ENCODE results near the gene CHRNE.
"Not testable (repeated sequence)": the region's sequence is repeated elsewhere in the genome, so short reads cannot be mapped to it uniquely, and the experiment has no call there.

The CHRNE gene

GRCh38 chr17:4891411-4892410, 11.2 kb downstream of the CHRNE start:
- DNase-seq (ENCODE audit: low read depth, low spot score) = no peak

DNA sequence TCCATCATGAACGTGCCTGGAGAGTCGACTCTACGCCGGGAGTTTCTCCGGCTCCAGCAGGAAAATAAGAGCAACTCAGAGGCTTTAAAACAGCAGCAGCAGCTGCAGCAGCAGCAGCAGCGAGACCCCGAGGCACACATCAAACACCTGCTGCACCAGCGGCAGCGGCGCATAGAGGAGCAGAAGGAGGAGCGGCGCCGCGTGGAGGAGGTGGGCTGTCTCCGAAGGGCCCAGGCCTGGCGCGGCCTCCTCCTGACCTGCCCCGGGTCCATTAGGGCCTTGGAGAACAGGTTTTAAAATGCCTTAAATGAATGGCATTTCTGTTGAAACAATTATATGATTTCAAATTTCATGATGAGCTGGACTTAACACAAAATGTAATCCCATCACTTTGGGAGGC, 15.3 kb downstream of the CHRNE start:
- no peak for DNase-seq (ENCODE audit: low read depth, low spot score)

DNA sequence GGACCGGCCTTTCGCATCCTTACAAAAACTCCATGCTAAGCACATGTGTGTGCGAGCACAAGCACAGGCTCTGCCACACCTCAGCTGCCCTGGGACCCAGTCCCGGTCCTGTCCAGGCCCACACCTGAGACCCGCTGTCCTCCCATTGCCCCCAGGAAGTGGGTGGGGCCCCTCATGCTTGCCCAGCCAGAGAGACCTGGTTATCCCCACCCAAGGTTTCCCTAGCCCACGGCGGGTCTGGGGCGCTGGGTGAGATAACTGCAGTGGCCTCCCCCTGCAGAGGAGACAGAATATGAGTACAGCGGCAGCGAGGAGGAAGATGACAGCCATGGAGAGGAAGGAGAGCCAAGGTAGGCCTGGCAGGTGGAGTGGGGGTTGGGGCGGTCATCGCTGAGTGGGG, 16.1 kb downstream of the CHRNE start:
- DNase-seq (ENCODE audit: low read depth, low spot score) = no peak

- no peak for DNase-seq (ENCODE audit: low read depth, low spot score)
These were observed 18.4 kb downstream of the CHRNE start for GRCh38 chr17:4884489-4884888.

- DNase-seq (ENCODE audit: low read depth, low spot score) = peak; percentile 39
These were observed 20.9 kb downstream of the CHRNE start for GRCh38 chr17:4881761-4882555.

DNA sequence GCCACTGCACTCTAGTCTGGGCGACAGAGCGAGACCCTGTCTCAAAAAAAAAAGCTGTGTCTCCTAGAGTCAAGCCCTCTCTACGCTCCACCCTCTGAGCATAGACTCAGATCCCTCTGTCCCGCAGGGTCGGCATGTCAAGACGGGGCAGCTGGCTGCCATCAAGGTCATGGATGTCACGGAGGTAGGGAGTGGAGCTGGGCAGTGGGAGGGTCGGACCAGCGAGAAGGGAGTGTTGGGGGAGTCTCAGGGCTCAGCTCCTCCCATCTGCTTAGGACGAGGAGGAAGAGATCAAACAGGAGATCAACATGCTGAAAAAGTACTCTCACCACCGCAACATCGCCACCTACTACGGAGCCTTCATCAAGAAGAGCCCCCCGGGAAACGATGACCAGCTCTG, 22.0 kb downstream of the CHRNE start:
- no peak for DNase-seq (ENCODE audit: low read depth, low spot score)

DNA sequence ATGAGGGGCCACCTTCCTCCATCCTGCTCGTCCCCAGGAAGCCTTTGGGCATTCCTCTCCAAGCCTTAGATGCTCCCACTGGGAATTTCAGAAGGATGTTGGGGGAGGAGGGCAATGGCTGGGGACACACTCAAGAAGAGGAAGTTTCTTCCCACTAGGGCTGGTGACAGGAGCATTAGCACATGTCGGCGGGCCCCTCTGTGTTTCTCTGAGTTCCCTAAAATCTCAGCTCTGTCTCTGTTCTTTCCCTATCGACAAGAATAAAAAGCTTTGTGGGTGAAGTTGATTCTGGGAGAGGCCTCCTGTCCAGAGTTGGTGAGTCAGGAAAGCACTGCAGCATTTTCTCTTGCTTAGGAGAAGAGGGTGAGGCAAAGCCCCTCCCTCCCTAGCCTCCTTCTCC, 23.3 kb downstream of the CHRNE start:
- no peak for DNase-seq (ENCODE audit: low read depth, low spot score)

GRCh38 chr17:4877089-4877488, 25.8 kb downstream of the CHRNE start:
- DNase-seq (ENCODE audit: low read depth, low spot score) = no peak

GRCh38 chr17:4872786-4873185, 30.1 kb downstream of the CHRNE start:
- DNase-seq (ENCODE audit: low read depth, low spot score) = no peak

DNA sequence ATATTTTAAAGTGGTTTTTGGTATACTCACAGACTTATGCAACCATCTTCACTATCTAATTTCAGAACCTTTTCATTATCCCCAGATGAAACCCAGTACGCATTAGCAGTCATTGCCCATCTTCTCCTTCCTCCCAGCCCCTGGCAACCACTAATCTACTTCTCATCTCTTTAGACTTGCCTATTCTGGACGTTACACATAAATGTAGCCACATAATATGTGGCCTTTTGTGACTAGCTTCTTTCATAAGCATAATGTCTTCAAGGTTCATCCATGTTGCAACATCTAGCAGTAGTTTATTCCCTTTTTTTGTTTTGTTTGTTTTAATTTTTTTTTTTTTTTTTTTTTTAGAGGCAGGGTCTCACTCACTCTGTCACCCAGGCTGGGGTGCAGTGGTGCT, 32.0 kb downstream of the CHRNE start:
- DNase-seq (ENCODE audit: low read depth, low spot score) = no peak

GRCh38 chr17:4869058-4869998, 33.6 kb downstream of the CHRNE start:
- DNase-seq (ENCODE audit: low read depth, low spot score) = not testable (repeated sequence)

DNA sequence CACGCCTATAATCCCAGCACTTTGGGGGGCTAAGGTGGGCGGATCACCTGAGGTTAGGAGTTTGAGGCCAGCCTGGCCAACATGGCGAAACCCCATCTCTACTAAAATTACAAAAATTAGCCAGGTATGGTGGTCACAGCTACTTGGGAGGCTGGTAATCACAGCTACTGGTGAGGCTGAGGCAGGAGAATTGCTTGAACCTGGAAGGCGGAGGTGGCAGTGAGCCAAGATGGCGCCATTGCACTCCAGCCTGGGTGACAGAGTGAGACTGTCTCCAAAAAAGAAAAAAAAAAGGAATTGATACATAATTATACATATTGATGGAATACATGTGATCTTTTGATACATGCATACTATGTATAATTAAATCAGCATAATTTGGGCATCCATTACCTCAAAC, 35.4 kb downstream of the CHRNE start:
- DNase-seq (ENCODE audit: low read depth, low spot score) = not testable (repeated sequence)

DNA sequence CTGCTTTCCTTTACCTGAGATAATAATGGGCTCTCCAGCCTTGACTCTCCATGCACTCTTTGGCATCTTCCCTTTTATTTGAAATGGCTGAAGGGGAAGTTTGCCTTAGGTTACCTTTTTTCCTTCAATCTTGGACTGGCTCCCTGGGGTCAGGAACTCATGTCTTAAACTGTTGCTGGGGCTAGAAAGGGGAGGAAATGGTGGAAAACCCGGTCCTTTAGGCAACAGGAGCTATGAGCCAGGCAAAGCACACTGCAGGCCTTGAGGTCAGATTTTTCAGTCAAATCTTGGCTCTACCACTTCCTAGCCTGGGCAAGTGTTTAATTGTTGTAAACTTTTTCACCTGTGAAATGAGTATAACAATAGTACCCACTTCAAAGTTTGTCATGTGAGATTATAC, 39.6 kb downstream of the CHRNE start:
- DNase-seq (ENCODE audit: low read depth, low spot score) = no peak

DNA sequence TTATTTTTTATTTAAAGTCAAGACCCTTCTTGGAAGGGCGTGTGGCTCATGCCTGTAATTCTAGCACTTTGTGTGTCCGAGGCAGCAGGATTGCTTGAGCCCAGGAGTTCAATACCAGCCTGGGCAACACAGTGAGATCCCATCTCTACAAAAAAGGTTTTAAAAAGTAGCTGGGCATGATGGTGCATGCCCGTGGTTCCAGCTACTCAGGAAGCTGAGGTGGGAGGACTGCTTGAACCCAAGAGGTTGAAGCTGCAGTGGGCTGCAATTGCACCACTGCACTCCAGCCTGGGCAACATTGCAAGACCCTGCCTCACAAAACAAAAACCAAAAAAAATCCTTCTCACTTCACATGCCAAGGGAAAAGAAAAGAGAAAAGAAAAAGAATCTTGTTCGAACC, 40.2 kb downstream of the CHRNE start:
- DNase-seq (ENCODE audit: low read depth, low spot score) = no peak

- DNase-seq (ENCODE audit: low read depth, low spot score) = no peak
These were observed 41.8 kb downstream of the CHRNE start for GRCh38 chr17:4861052-4861451.

- no peak for DNase-seq (ENCODE audit: low read depth, low spot score)
These were observed 42.2 kb downstream of the CHRNE start for GRCh38 chr17:4860651-4861050.

GRCh38 chr17:4859816-4860625, 42.9 kb downstream of the CHRNE start:
- no peak for DNase-seq (ENCODE audit: low read depth, low spot score)

GRCh38 chr17:4858882-4859260, 44.0 kb downstream of the CHRNE start:
- no peak for DNase-seq (ENCODE audit: low read depth, low spot score)

GRCh38 chr17:4858068-4858881, 44.6 kb downstream of the CHRNE start:
- DNase-seq (ENCODE audit: low read depth, low spot score) = no peak

DNA sequence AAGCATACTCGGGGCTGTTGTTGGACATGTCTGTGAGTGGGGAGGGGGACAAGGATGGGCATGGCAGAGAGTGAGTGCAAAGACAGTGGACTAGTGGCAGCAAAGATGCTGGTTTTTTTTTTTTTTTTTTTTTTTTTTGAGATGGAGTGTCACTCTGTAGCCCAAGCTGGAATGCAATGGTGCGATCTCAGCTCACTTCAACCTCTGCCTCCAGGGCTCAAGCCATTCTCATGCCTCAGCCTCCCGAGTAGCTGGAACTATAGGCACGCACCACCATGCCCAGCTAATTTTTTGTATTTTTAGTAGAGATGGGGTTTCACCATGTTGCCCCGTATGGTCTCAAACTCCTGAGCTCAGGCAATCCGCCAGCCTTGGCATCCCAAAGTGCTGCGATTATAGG, 45.6 kb downstream of the CHRNE start:
- DNase-seq (ENCODE audit: low read depth, low spot score) = not testable (repeated sequence)
